ENCODE measurements around the gene TMC1. TPM values are rescaled to one million over a fixed set of nuclear protein-coding genes. Genes with fewer than 3 reads are reported as not detected.
"Not testable (repeated sequence)": the region's sequence is repeated elsewhere in the genome, so short reads cannot be mapped to it uniquely, and the experiment has no call there.

TMC1 gene
- total and polyA plus RNA-seq, 9 donors, result 0.39 to 1.4 (median 0.65) TPM

DNA sequence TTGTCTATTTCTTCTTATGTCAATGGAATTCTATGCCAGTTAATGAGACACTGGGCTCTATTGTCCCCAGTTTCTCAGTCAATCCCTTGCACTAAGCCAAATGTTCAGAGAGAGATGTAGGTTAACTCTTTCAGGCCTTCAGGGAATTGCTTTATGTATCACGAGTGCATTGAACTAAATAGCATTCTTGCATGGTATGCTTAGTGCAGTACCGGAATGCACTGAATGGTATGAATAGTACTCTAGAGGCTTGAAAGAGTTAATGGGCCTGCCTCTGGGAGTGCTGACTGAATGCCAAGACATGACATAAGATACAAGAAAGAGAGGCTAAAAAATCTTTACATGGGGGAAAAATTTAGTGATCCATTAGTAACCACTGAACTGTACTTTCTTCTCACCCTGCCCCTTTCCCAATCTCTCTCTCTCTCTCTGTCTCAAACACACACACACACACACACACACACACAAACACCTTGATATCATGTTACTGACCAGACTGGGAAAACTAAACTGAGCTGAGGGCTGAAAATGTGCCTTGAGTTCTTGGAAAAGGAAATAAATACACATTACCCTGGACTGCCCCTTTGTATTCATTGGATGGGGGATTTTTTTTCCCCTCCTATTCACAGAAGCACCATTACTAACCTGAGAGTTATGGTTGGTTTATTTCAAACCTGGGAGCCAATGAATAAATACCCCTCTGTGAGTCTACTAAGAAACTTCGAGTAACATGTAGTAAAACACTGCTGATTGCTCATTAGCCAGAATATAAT, 35.4 kb upstream of the TMC1 start:
- peak overlapping the region; percentile 62 for H3K27ac ChIP-seq (ENCODE audit: low read length)
- peaks cover 15% of the 10 kb centered on the region for H3K4me1 ChIP-seq (ENCODE audit: control insufficient read depth, insufficient read depth, low read length)
- peak; percentile 67 for DNase-seq
- H3K4me3 ChIP-seq (ENCODE audit: low read length), result no peak overlapping the region
- H3K9me3 ChIP-seq (replicated peaks; ENCODE audit: control insufficient read depth, low read depth, low read length), result no peaks in the 10 kb centered on the region
- no peaks in the 10 kb centered on the region for H3K27me3 ChIP-seq (ENCODE audit: control insufficient read depth, insufficient read depth, low read length)
- no peaks in the 10 kb centered on the region for H3K36me3 ChIP-seq (ENCODE audit: control insufficient read depth, insufficient read depth, low read length)
- WGBS (ENCODE audit: insufficient coverage), result 5% methylated on average over 2 of the region's 3 CpGs

DNA sequence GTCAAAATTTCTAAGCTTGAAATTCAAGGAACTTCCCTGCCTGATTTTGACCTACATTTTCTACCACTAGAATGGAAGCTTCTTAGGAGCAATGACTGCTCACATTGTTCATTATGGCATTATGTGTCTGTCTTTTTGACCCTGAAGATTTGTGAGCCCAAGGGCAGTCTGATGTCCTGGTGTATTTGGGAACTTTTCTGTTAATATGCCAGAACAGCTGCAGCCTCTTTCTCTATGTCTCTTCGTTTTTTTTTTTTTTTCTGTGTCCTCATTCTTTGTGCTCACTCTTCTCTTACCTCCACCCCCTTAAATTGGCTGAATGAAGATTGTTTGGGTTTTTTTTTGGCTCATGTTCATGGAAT, 34.8 kb upstream of the TMC1 start:
- Histone ChIP-seq H3K4me3 (ENCODE audit: low read length) (no peak overlapping the region), H3K9me3 (replicated peaks; ENCODE audit: control insufficient read depth, low read depth, low read length) (no peaks in the 10 kb centered on the region), H3K36me3 (ENCODE audit: control insufficient read depth, insufficient read depth, low read length) (no peaks in the 10 kb centered on the region), H3K4me1 (ENCODE audit: control insufficient read depth, insufficient read depth, low read length) (peaks cover 15% of the 10 kb centered on the region), H3K27me3 (ENCODE audit: control insufficient read depth, insufficient read depth, low read length) (no peaks in the 10 kb centered on the region), H3K27ac (ENCODE audit: low read length) (peak overlapping the region; percentile 62)
- peak; percentile 68 for DNase-seq
- WGBS (ENCODE audit: insufficient coverage), result no CpG with 5 or more reads among the region's 1 CpG

DNA sequence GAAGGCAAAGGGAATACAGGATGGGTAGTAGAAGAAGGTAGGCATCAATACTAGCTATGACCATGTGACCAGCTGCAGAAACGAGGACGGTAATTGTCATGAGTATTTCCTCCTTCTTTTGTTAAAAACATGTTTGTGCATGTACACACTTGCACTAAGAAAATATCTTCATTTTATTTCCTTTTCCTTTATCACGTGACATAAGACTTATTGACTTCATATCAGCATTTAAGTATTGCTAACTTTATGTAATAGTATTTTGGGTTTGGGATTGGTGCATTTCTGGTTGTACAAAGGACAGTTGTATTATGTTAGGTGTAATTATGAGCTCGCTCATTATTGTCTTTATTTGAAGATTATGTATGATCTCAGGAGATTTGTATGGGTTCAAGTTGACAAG, 33.7 kb upstream of the TMC1 start:
- DNase-seq; H3K27me3 ChIP-seq (ENCODE audit: control insufficient read depth, insufficient read depth, low read length); H3K9me3 ChIP-seq (replicated peaks; ENCODE audit: control insufficient read depth, low read depth, low read length); H3K27ac ChIP-seq (ENCODE audit: low read length); H3K4me3 ChIP-seq (ENCODE audit: low read length); H3K36me3 ChIP-seq (ENCODE audit: control insufficient read depth, insufficient read depth, low read length): not testable (repeated sequence)
- WGBS (ENCODE audit: insufficient coverage), result 100% methylated on average over 1 of the region's 4 CpGs
- H3K4me1 ChIP-seq (ENCODE audit: control insufficient read depth, insufficient read depth, low read length), result peaks cover 15% of the 10 kb centered on the region

DNA sequence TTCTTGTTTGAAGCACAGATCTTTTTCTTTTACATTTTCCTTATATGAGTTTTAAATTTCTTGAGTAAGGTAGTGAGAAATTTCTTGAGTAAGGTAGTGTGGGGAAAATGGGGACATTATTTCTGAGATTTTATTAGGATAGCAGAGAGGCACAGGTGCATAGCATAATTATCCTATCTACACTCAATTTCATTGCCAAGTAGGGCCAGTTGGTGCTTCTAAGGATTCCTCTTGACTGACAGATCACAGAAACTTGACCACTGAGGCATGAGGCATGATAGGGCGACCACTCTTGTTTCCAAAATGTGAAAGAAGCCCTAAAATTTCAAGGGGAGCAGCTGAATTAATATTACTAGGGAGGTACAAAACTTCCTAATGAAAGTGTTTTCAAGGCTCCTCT, 31.4 kb upstream of the TMC1 start:
- DNase-seq, result no peak
- Histone ChIP-seq H3K9me3 (replicated peaks; ENCODE audit: control insufficient read depth, low read depth, low read length) (no peaks in the 10 kb centered on the region), H3K36me3 (ENCODE audit: control insufficient read depth, insufficient read depth, low read length) (no peaks in the 10 kb centered on the region), H3K27me3 (ENCODE audit: control insufficient read depth, insufficient read depth, low read length) (no peaks in the 10 kb centered on the region), H3K27ac (ENCODE audit: low read length) (no peak overlapping the region), H3K4me1 (ENCODE audit: control insufficient read depth, insufficient read depth, low read length) (peaks cover 12% of the 10 kb centered on the region), H3K4me3 (ENCODE audit: low read length) (no peak overlapping the region)
- WGBS (ENCODE audit: insufficient coverage), result 100% methylated on average over 1 of the region's 1 CpG

DNA sequence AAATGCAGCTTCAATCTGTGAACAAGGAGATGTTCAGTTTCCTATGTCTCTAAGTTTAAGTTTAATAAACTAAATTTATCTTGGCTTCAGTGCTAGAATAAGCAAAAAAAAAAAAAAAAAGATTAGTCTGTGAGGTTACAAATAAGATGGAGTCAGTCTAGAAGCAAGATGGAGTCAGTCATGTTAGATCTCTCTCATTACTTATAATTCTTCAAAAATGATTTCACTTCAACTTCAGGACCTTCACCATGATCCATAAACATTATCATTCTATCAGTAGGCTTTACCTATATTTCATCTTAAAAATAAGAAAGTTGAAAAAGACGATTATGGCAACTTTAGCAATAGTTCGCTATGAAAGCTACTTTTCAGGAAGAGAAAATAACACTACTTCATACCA, 30.2 kb upstream of the TMC1 start:
- H3K27ac ChIP-seq (ENCODE audit: low read length), result no peak overlapping the region
- H3K4me1 ChIP-seq (ENCODE audit: control insufficient read depth, insufficient read depth, low read length), result no peaks in the 10 kb centered on the region
- H3K9me3 ChIP-seq (replicated peaks; ENCODE audit: control insufficient read depth, low read depth, low read length), result no peaks in the 10 kb centered on the region
- H3K36me3 ChIP-seq (ENCODE audit: control insufficient read depth, insufficient read depth, low read length), result no peaks in the 10 kb centered on the region
- WGBS (ENCODE audit: insufficient coverage), result no CpG with 5 or more reads among the region's 2 CpGs
- no peak for DNase-seq
- H3K4me3 ChIP-seq (ENCODE audit: low read length), result no peak overlapping the region
- H3K27me3 ChIP-seq (ENCODE audit: control insufficient read depth, insufficient read depth, low read length), result no peaks in the 10 kb centered on the region

DNA sequence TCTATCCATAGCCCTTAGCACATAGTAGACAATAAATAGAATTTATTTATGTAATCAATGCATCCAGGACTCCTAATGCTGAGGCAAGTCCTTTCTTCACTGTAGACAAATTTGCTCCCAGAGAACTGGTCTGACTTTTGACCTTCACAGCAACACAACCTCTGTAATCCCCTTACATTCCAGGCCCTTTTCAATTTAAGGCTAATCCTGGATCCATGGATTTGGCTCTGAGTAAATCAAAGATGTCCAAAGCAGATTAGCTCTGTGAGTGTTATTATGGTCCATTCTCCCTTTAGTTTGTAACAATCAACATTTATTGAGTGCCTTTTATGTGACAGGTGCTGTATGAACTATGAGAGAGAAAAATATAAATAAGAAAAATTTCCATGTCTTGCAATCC, 27.4 kb upstream of the TMC1 start:
- no peaks in the 10 kb centered on the region for H3K4me1 ChIP-seq (ENCODE audit: control insufficient read depth, insufficient read depth, low read length)
- H3K27me3 ChIP-seq (ENCODE audit: control insufficient read depth, insufficient read depth, low read length), result no peaks in the 10 kb centered on the region
- H3K27ac ChIP-seq (ENCODE audit: low read length), result no peak overlapping the region
- no peaks in the 10 kb centered on the region for H3K36me3 ChIP-seq (ENCODE audit: control insufficient read depth, insufficient read depth, low read length)
- DNase-seq, result no peak
- no peaks in the 10 kb centered on the region for H3K9me3 ChIP-seq (replicated peaks; ENCODE audit: control insufficient read depth, low read depth, low read length)
- no peak overlapping the region for H3K4me3 ChIP-seq (ENCODE audit: low read length)

DNA sequence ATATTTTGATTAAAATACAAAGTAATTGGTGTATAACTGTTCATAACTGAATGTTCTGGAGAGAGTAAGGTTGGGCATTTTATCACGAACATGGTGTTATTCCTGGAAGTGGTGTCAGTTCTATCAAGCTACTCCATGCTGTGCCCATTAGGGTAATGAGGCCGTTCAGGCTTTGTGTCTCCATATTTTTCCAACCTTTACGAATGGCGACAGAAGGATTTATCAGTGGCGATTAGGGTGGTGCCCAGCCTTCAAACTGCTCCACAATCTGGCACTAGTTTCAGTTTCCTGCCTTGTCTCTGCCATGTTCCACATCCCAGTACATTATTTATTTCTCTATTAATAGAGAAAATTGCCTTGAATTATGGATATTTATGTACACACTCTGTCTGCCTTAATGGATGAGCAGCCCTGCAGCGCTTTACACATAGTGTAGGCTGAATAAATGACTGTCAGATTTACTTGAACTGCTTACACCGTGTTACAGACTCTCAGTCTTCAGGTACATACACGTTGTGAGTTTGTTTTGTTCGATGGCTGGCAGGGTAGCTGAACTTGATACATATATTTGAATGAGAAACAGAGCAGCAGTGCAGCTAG, 23.9 kb upstream of the TMC1 start:
- H3K27me3 ChIP-seq (ENCODE audit: control insufficient read depth, insufficient read depth, low read length), result no peaks in the 10 kb centered on the region
- H3K4me1 ChIP-seq (ENCODE audit: control insufficient read depth, insufficient read depth, low read length), result no peaks in the 10 kb centered on the region
- no peaks in the 10 kb centered on the region for H3K9me3 ChIP-seq (replicated peaks; ENCODE audit: control insufficient read depth, low read depth, low read length)
- no peak overlapping the region for H3K4me3 ChIP-seq (ENCODE audit: low read length)
- H3K27ac ChIP-seq (ENCODE audit: low read length), result no peak overlapping the region
- DNase-seq, result no peak
- 79% methylated on average over 6 of the region's 9 CpGs for WGBS (ENCODE audit: insufficient coverage)
- H3K36me3 ChIP-seq (ENCODE audit: control insufficient read depth, insufficient read depth, low read length), result no peaks in the 10 kb centered on the region

DNA sequence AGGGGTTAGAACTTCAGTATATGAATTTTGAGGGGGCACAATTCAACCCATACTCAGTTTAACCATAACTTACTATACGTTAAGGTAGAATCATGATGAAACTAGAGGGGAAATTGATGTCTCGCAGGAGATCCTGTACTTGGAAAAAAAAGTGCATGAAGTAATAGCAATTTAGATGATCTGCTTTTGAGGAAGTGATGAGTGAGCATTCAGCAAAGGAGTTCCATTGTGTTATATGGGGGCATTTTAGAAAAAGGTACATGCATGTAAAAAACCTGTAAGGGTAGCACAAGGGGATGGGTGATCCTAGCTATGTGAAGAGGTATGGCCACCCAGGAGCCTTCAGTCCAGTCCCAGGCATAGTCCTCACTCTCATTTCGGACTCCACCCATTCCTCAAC, 14.8 kb upstream of the TMC1 start:
- H3K27ac ChIP-seq (ENCODE audit: low read length), result no peak overlapping the region
- H3K4me3 ChIP-seq (ENCODE audit: low read length), result no peak overlapping the region
- no peak for DNase-seq
- H3K36me3 ChIP-seq (ENCODE audit: control insufficient read depth, insufficient read depth, low read length), result no peaks in the 10 kb centered on the region
- no peaks in the 10 kb centered on the region for H3K9me3 ChIP-seq (replicated peaks; ENCODE audit: control insufficient read depth, low read depth, low read length)
- WGBS (ENCODE audit: insufficient coverage), result 83% methylated on average over 2 of the region's 3 CpGs
- H3K4me1 ChIP-seq (ENCODE audit: control insufficient read depth, insufficient read depth, low read length), result no peaks in the 10 kb centered on the region
- no peaks in the 10 kb centered on the region for H3K27me3 ChIP-seq (ENCODE audit: control insufficient read depth, insufficient read depth, low read length)

DNA sequence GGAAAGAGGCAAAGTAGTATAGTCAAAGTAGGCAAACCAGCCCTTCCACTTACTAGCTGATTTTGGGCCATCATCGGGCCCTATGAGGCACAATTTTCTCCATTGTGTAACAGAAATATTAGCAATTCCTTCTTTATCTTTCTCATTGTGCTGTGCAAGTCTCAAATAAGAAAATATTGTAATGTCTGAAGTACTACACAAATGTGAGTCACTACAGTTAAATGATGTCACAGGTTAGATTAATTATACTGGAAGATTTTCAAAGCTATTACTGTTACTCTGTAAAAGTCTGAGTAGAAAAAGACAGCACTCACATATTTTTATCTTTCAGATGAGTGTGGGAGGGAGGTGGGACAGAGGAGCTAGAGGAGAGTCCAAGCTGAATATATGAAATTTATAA, 12.4 kb upstream of the TMC1 start:
- no CpG with 5 or more reads among the region's 1 CpG for WGBS (ENCODE audit: insufficient coverage)
- Histone ChIP-seq H3K36me3 (ENCODE audit: control insufficient read depth, insufficient read depth, low read length) (no peaks in the 10 kb centered on the region), H3K27ac (ENCODE audit: low read length) (no peak overlapping the region), H3K27me3 (ENCODE audit: control insufficient read depth, insufficient read depth, low read length) (no peaks in the 10 kb centered on the region), H3K4me1 (ENCODE audit: control insufficient read depth, insufficient read depth, low read length) (no peaks in the 10 kb centered on the region), H3K9me3 (replicated peaks; ENCODE audit: control insufficient read depth, low read depth, low read length) (no peaks in the 10 kb centered on the region), H3K4me3 (ENCODE audit: low read length) (no peak overlapping the region)
- peak; percentile 6 for DNase-seq

DNA sequence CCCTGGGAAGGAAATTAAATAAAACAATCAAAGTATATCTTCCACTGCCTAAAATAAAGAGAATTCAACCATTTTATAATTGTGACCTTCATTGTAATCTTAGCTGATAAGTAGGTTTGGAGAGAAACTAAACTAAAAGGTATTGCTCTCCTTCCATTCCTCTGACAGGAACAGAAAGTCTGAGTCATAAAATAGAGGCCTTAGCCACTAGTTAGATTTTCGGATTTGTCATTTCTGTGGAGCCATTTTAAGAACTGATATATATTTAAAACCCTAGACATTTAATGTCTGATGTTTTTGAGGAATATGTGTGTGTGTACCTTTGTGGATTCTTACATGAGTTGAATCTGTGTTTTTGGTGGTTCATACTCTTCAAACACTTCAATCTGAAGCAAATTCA, 11.8 kb upstream of the TMC1 start:
- Histone ChIP-seq H3K4me1 (ENCODE audit: control insufficient read depth, insufficient read depth, low read length) (no peaks in the 10 kb centered on the region), H3K36me3 (ENCODE audit: control insufficient read depth, insufficient read depth, low read length) (no peaks in the 10 kb centered on the region), H3K9me3 (replicated peaks; ENCODE audit: control insufficient read depth, low read depth, low read length) (no peaks in the 10 kb centered on the region), H3K27me3 (ENCODE audit: control insufficient read depth, insufficient read depth, low read length) (no peaks in the 10 kb centered on the region), H3K27ac (ENCODE audit: low read length) (no peak overlapping the region), H3K4me3 (ENCODE audit: low read length) (no peak overlapping the region)
- no CpG with 5 or more reads among the region's 1 CpG for WGBS (ENCODE audit: insufficient coverage)
- no peak for DNase-seq

DNA sequence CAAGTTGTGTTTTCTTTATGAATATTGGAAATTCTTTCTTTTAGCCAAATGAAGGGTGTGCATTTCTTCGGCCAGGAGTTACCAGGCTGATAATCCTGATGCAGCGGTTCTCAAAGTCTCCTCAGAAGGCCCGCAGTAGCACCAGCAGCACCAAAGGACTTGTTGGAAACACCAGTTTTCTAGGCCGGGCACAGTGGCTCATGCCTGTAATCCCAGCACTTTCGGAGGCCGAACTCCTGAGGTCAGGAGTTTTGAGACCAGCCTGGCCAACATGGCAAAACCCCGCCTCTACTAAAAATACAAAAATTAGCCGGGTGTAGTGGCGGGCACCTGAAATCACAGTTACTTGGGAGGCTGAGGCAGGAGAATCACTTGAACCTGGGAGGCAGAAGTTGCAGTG, 397 bp upstream of the TMC1 start:
- not testable (repeated sequence) for H3K27me3 ChIP-seq (ENCODE audit: control insufficient read depth, insufficient read depth, low read length); DNase-seq; H3K4me3 ChIP-seq (ENCODE audit: low read length); H3K27ac ChIP-seq (ENCODE audit: low read length); H3K4me1 ChIP-seq (ENCODE audit: control insufficient read depth, insufficient read depth, low read length); H3K36me3 ChIP-seq (ENCODE audit: control insufficient read depth, insufficient read depth, low read length); H3K9me3 ChIP-seq (replicated peaks; ENCODE audit: control insufficient read depth, low read depth, low read length)
- 91% methylated on average over 6 of the region's 9 CpGs for WGBS (ENCODE audit: insufficient coverage)
